OCI-LY3 (cell line): ENCODE results near the gene PHF20.

Experiments
- EZH2phosphoT487 ChIP-seq: fragments of 200-600 bp; shearing (Covaris generic); IDR thresholded peaks from 2 replicates; pipeline ENCODE4 v1.6.1; 2018; ENCODE audit warnings: antibody characterized with exemption, mixed run types, low read depth
- TF ChIP-seq, protein P1 (sequence below): fragments of 200-600, 300-600 bp; sonication (generic); IDR thresholded peaks from 2 replicates; pipeline ENCODE4 v1.5.1; 2014; ENCODE audit warnings: antibody characterized with exemption, low read length, low read depth

- no peak for TF ChIP-seq EZH2phosphoT487
- TF ChIP-seq, protein P1, sequence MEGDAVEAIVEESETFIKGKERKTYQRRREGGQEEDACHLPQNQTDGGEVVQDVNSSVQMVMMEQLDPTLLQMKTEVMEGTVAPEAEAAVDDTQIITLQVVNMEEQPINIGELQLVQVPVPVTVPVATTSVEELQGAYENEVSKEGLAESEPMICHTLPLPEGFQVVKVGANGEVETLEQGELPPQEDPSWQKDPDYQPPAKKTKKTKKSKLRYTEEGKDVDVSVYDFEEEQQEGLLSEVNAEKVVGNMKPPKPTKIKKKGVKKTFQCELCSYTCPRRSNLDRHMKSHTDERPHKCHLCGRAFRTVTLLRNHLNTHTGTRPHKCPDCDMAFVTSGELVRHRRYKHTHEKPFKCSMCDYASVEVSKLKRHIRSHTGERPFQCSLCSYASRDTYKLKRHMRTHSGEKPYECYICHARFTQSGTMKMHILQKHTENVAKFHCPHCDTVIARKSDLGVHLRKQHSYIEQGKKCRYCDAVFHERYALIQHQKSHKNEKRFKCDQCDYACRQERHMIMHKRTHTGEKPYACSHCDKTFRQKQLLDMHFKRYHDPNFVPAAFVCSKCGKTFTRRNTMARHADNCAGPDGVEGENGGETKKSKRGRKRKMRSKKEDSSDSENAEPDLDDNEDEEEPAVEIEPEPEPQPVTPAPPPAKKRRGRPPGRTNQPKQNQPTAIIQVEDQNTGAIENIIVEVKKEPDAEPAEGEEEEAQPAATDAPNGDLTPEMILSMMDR: no peak
Observed at GRCh38 chr20:35877611-35878010, 105.8 kb downstream of the PHF20 start.
